ENCODE measurements around the gene PCNX2.

DNA sequence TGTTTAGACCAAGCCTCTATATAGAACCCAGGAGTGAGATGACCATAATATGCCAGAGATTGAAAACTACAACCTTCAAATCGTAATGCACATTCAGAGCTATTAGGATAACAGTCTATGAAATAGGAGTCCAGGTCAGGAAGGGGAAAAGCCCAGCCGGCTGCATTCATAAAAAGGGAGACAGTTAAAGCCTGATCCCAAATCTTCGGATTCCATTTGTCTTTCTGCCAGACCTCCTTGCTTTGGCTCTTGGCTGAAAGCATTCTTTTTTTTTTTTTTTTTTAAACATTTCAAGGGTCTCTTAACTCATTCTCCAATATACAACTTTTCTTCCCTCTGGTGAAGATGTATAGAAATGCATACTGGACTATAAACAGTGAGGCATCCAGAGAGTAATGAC is 264.0 kb downstream of the PCNX2 start:
- TF ChIP-seq POLR2A (IDR thresholded peaks at IDR 0.05), result no peak
- TF ChIP-seq, protein P1, sequence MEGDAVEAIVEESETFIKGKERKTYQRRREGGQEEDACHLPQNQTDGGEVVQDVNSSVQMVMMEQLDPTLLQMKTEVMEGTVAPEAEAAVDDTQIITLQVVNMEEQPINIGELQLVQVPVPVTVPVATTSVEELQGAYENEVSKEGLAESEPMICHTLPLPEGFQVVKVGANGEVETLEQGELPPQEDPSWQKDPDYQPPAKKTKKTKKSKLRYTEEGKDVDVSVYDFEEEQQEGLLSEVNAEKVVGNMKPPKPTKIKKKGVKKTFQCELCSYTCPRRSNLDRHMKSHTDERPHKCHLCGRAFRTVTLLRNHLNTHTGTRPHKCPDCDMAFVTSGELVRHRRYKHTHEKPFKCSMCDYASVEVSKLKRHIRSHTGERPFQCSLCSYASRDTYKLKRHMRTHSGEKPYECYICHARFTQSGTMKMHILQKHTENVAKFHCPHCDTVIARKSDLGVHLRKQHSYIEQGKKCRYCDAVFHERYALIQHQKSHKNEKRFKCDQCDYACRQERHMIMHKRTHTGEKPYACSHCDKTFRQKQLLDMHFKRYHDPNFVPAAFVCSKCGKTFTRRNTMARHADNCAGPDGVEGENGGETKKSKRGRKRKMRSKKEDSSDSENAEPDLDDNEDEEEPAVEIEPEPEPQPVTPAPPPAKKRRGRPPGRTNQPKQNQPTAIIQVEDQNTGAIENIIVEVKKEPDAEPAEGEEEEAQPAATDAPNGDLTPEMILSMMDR (IDR thresholded peaks at IDR 0.05), result no peak
- TF ChIP-seq POLR2AphosphoS5 (IDR thresholded peaks at IDR 0.05), result no peak
- TF ChIP-seq EP300 (IDR thresholded peaks at IDR 0.05), result no peak
